K562 (cell line): ENCODE data around the gene FOLR2. TPM values are rescaled to one million over a fixed set of nuclear protein-coding genes. Genes with fewer than 3 reads are reported as not detected.

Experiments used
- BRD9 ChIP-seq: fragments of 450-650 bp; IDR thresholded peaks from 2 replicates; pipeline ENCODE4 v1.6.1; 2018; ENCODE audit warnings: low read depth; ENCODE audit not compliant: partially characterized antibody
- CBFA2T2 ChIP-seq: fragments of 450-650 bp; conservative IDR thresholded peaks from 2 replicates; pipeline ENCODE4 v1.6.1; 2017; ENCODE audit warnings: mild to moderate bottlenecking
- CREB3 ChIP-seq: fragments of 450-650 bp; conservative IDR thresholded peaks from 2 replicates; pipeline ENCODE4 v1.6.1; 2016; ENCODE audit warnings: missing genetic modification characterization, low read depth, mild to moderate bottlenecking, missing compliant biosample characterization, moderate library complexity
- ELF1 ChIP-seq: fragments of 200-800 bp; sonication (Bioruptor generic); IDR thresholded peaks from 2 replicates; pipeline ENCODE4 v1.6.1; 2016; ENCODE audit warnings: missing genetic modification characterization, missing compliant biosample characterization
- ETS2 ChIP-seq: IDR thresholded peaks from 2 replicates; pipeline ENCODE4 v1.6.1; 2016; ENCODE audit warnings: borderline replicate concordance, missing genetic modification characterization, mild to moderate bottlenecking, moderate library complexity, missing compliant biosample characterization; ENCODE audit not compliant: poor library complexity, severe bottlenecking
- HDGF ChIP-seq: fragments of 450-650 bp; IDR thresholded peaks from 2 replicates; pipeline ENCODE4 v1.6.1; 2016
- HMG20B ChIP-seq: fragments of 250-450 bp; sonication (Bioruptor Pico); IDR thresholded peaks from 2 replicates; pipeline ENCODE4 v1.5.0; 2021; ENCODE audit warnings: mild to moderate bottlenecking
- HNRNPL ChIP-seq: fragments of 200-400 bp; formaldehyde crosslinking; IDR thresholded peaks from 2 replicates; pipeline ENCODE4 v1.6.1; 2017; ENCODE audit warnings: low read depth, mild to moderate bottlenecking, low read length
- KAT2B ChIP-seq: IDR thresholded peaks from one replicate; pipeline ENCODE4 v1.6.1; 2012; ENCODE audit warnings: low read depth, mild to moderate bottlenecking, control low read depth, inconsistent platforms, low read length, moderate library complexity
- MCM2 ChIP-seq: fragments of 450-650 bp; IDR thresholded peaks from 2 replicates; pipeline ENCODE4 v1.6.1; 2017; ENCODE audit warnings: low read depth, mild to moderate bottlenecking
- MEF2A ChIP-seq: IDR thresholded peaks from 2 replicates; pipeline ENCODE4 v1.6.1; 2011; ENCODE audit warnings: low read depth, mild to moderate bottlenecking, low read length, moderate library complexity; ENCODE audit not compliant: control insufficient read depth
- NFIC ChIP-seq: fragments of 450-650 bp; IDR thresholded peaks from 2 replicates; pipeline ENCODE4 v1.6.1; 2017; ENCODE audit warnings: mild to moderate bottlenecking, inconsistent platforms
- NR0B1 ChIP-seq: fragments of 450-650 bp; IDR thresholded peaks from one replicate; pipeline ENCODE4 v1.6.1; 2018; ENCODE audit warnings: mild to moderate bottlenecking, moderate library complexity; ENCODE audit not compliant: partially characterized antibody
- RAD51 ChIP-seq: fragments of 450-650 bp; IDR thresholded peaks from 2 replicates; pipeline ENCODE4 v1.7.1; 2016; ENCODE audit warnings: low read depth, mild to moderate bottlenecking, borderline replicate concordance
- SRF ChIP-seq, 2 experiments: fragments of 250-450, 450-650 bp in 1 of 2; sonication (Bioruptor Pico) in 1 of 2; sonication (generic) in 1 of 2; formaldehyde crosslinking; IDR thresholded peaks; 2 replicates each; pipeline versions ENCODE4 v1.5.0 to v1.5.1; 2020 to 2022; ENCODE audit warnings: mild to moderate bottlenecking in 1 of 2, missing genetic modification reagents in 1 of 2
- TGIF2 ChIP-seq: sonication (generic); formaldehyde crosslinking; IDR thresholded peaks from 2 replicates; pipeline ENCODE4 v1.8.1; 2022; ENCODE audit warnings: mild to moderate bottlenecking, missing genetic modification reagents, moderate library complexity
- U2AF2 ChIP-seq: fragments of 200-400 bp; formaldehyde crosslinking; optimal IDR thresholded peaks from 2 replicates; pipeline ENCODE3; 2017; ENCODE audit warnings: low read depth, mild to moderate bottlenecking, low read length
- WHSC1 ChIP-seq: IDR thresholded peaks from one replicate; pipeline ENCODE4 v1.6.1; 2012; ENCODE audit warnings: low read length, control low read depth, inconsistent platforms
- ZBTB34 ChIP-seq: fragments of 250-450 bp; sonication (Bioruptor Pico); IDR thresholded peaks from 2 replicates; pipeline ENCODE4 v1.8.0; 2021; ENCODE audit warnings: mild to moderate bottlenecking, moderate library complexity
- ZNF384 ChIP-seq: IDR thresholded peaks from 2 replicates; pipeline ENCODE4 v1.6.1; 2012; ENCODE audit warnings: low read depth, low read length, improper control_type of control experiment
- ZNF586 ChIP-seq: fragments of 450-650 bp; formaldehyde crosslinking; conservative IDR thresholded peaks from 2 replicates; pipeline ENCODE4 v1.4.0; 2020; ENCODE audit warnings: mild to moderate bottlenecking, moderate library complexity
- ZNF696 ChIP-seq: fragments of 250-450 bp; sonication (Bioruptor Pico); conservative IDR thresholded peaks from 2 replicates; pipeline ENCODE4 v1.4.0; 2020; ENCODE audit warnings: mild to moderate bottlenecking, moderate library complexity
- ZSCAN32 ChIP-seq: fragments of 450-650 bp; formaldehyde crosslinking; IDR thresholded peaks from 2 replicates; pipeline ENCODE4 v1.4.0; 2020; ENCODE audit warnings: mild to moderate bottlenecking, moderate library complexity
- polyA plus RNA-seq, 8 experiments: library from polyadenylated mRNA; depleted of rRNA in 4 of 8; stranded (reverse) in 5 of 8; unstranded in 3 of 8; fragments of >200 nt; fragmentation: Nextera tagmentation in 2 of 8; fragmentation: Illumina TruSeq in 1 of 8; extraction: Ambion mirVana in 2 of 8; extraction: Trizol in 1 of 8; gene quantifications; 2 replicates each; pipeline versions ENCODE4 v1.2.1 to v1.2.3, GENCODE V29; 2011 to 2014; ENCODE audit warnings: inconsistent platforms in 1 of 8, missing spikeins in 1 of 8
- total RNA-seq, 7 experiments: library from RNA; depleted of rRNA in 6 of 7; stranded (reverse); fragments of >200 nt in 6 of 7; fragmentation: Illumina TruSeq in 2 of 7; extraction: Trizol in 2 of 7; gene quantifications; 2 replicates each; pipeline versions ENCODE4 v1.2.1 to v1.2.3, GENCODE V29; 2011 to 2021; ENCODE audit warnings: low replicate concordance in 1 of 7
- TF ChIP-seq, protein P1 (sequence below): fragments of 150-350 bp; conservative IDR thresholded peaks from 2 replicates; pipeline ENCODE4 v1.6.1; 2014; ENCODE audit warnings: low read length

Gene FOLR2
- total and polyA plus RNA-seq, 9 of the 15 experiments (the other 6 are each of a cell fraction or from before 2014, with no cell fraction given): 0.27 TPM; not detected in 8

DNA sequence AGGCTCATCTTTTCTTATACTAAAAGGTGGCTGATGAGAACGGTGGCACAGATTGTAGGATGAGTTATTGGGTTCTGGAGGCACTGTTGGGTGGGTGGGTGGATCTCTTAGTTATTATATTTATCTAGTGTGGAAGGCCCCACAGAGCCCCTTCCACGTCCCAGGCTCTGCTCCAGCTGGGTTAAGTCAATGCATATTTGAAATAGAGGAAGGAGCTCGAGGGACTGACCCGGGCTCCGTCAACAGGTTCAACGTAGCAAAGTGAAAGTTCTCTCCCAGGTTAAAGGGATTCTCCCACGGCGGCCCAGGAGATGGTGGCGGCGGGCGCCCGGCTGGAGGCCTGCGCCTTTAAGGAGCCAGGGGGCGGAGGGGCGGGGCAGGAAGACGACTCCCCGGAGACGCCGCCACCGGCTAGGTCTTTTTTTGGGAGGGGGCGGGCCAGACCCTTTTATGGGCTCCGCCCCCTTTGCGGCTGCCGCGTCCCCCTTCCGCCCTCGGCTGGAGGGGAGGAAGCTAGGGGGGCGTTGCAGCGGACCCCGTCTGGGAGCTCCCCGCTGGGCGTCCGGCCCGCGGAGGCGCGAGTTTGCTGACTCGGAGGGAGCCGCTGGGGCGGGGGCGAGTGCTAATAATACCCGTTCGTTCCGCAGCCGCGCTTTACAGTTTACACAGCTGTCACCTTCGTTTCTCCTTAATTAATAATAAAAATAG lies 6.5 kb downstream of the FOLR2 start (continued):
- TF ChIP-seq ZBTB34 (CRISPR knock-in tag) (no peak), NFIC (no peak), WHSC1 (no peak), SRF (CRISPR knock-in tag; IDR thresholded peaks at IDR 0.05) (peak in 1 of 2 experiments; percentile 89; a peak in 2 of 4 replicates), CREB3 (tag) (no peak), ZNF696 (CRISPR knock-in tag) (no peak), KAT2B (no peak), MEF2A (0 out of 2 replicates have a peak, but pooled peaks have one; percentile 9), CBFA2T2 (no peak), ZNF586 (no peak), BRD9 (no peak), MCM2 (no peak), ETS2 (tag) (no peak), HMG20B (CRISPR knock-in tag) (no peak), HDGF (no peak), ZSCAN32 (CRISPR knock-in tag) (no peak), U2AF2 (no peak), RAD51 (no peak), TGIF2 (CRISPR knock-in tag) (no peak), ZNF384 (peak; percentile 53), NR0B1 (no peak), HNRNPL (no peak), ELF1 (tag) (peak; percentile 75)
- TF ChIP-seq, protein P1, sequence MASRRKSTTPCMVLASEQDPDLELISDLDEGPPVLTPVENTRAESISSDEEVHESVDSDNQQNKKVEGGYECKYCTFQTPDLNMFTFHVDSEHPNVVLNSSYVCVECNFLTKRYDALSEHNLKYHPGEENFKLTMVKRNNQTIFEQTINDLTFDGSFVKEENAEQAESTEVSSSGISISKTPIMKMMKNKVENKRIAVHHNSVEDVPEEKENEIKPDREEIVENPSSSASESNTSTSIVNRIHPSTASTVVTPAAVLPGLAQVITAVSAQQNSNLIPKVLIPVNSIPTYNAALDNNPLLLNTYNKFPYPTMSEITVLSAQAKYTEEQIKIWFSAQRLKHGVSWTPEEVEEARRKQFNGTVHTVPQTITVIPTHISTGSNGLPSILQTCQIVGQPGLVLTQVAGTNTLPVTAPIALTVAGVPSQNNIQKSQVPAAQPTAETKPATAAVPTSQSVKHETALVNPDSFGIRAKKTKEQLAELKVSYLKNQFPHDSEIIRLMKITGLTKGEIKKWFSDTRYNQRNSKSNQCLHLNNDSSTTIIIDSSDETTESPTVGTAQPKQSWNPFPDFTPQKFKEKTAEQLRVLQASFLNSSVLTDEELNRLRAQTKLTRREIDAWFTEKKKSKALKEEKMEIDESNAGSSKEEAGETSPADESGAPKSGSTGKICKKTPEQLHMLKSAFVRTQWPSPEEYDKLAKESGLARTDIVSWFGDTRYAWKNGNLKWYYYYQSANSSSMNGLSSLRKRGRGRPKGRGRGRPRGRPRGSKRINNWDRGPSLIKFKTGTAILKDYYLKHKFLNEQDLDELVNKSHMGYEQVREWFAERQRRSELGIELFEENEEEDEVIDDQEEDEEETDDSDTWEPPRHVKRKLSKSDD: no peak
